K562 (cell line): ENCODE measurements around the gene DDT. TPM values are rescaled to one million over a fixed set of nuclear protein-coding genes. Genes with fewer than 3 reads are reported as not detected.
"Not testable (repeated sequence)": the region's sequence is repeated elsewhere in the genome, so short reads cannot be mapped to it uniquely, and the experiment has no call there.

Experiments
- ATAC-seq: fragments of 200-7000 bp; cut with Tn5 transposase; 3 replicates; pipeline ENCODE4 v1.9.1; 2020; ENCODE audit warnings: moderate library complexity
- Bru-seq: library from RNA; stranded (reverse); fragments of 400-500 nt; gene quantifications from one replicate; lab custom pipeline; 2021; lab: Mats Ljungman, UMichigan
- BruChase-seq, 2 experiments: library from RNA; stranded (reverse); fragments of 400-500 nt; gene quantifications; one replicate each; lab custom pipeline; 2021; lab: Mats Ljungman, UMichigan
- BruUV-seq: library from RNA; stranded (reverse); fragments of 400-500 nt; replicated peaks from 2 replicates; lab custom pipeline; 2021; lab: Mats Ljungman, UMichigan
- CTCF ChIA-PET: fragments of 300-600 bp; formaldehyde crosslinking; extraction: SDS; loops from one replicate; lab custom pipeline; 2021; ENCODE audit warnings: low intra/inter-chr PET ratio; lab: Yijun Ruan, JAX
- POLR2A ChIA-PET: fragments of 300-600, 350-650 bp; sonication (Branson Sonifier 250); formaldehyde crosslinking; extraction: SDS; loops from one replicate; lab custom pipeline; 2021; ENCODE audit warnings: antibody characterized with exemption, inconsistent platforms; lab: Yijun Ruan, JAX
- DNase-seq, 4 experiments: peaks; one replicate each; pipeline versions ENCODE4 v3.0.0 to v3.0.0-alpha.2; 2011 to 2018; ENCODE audit warnings: low spot score in 3 of 4, mixed read lengths in 3 of 4; ENCODE audit errors: extremely low read depth in 1 of 4
- FAIRE-seq: peaks from 2 replicates; lab custom pipeline; 2011; peaks lifted over from hg19 to GRCh38; lab: Jason Lieb, UNC
- H2AFZ ChIP-seq: 2 replicates; pipeline ENCODE4 v1.6.0; 2011; ENCODE audit warnings: low read depth, low read length, control low read depth, inconsistent platforms
- H3K27ac ChIP-seq: fragments of 200-600 bp; 3 replicates; pipeline ENCODE4 v1.8.0; 2011; ENCODE audit warnings: low read depth, mild to moderate bottlenecking, control low read depth, inconsistent platforms, low read length, moderate library complexity, mixed read lengths; ENCODE audit errors: extremely low read depth
- H3K27me3 ChIP-seq, 2 experiments: fragments of 300-600 bp in 1 of 2; 2 replicates in 1 of 2; 3 replicates in 1 of 2; pipeline versions ENCODE4 v1.6.0 to v1.8.0; 2011; ENCODE audit warnings: inconsistent platforms in 2 of 2, low read length in 2 of 2, mild to moderate bottlenecking in 1 of 2, mixed read lengths in 1 of 2, moderate library complexity in 1 of 2; ENCODE audit not compliant: control insufficient read depth in 2 of 2, insufficient read depth in 2 of 2
- H3K36me3 ChIP-seq: fragments of 300-600 bp; 3 replicates; pipeline ENCODE4 v1.8.0; 2011; ENCODE audit warnings: mild to moderate bottlenecking, low read length, inconsistent platforms; ENCODE audit not compliant: control insufficient read depth, insufficient read depth
- H3K4me1 ChIP-seq, 2 experiments: fragments of 200-600 bp in 1 of 2; replicated peaks in 1 of 2; 2 replicates in 1 of 2; 3 replicates in 1 of 2; pipeline versions ENCODE4 v1.5.1 to v1.8.0; 2011; ENCODE audit warnings: inconsistent platforms in 2 of 2, low read length in 2 of 2, mild to moderate bottlenecking in 1 of 2, mixed read lengths in 1 of 2, moderate library complexity in 1 of 2; ENCODE audit not compliant: control insufficient read depth in 2 of 2, insufficient read depth in 2 of 2
- H3K4me2 ChIP-seq: 2 replicates; pipeline ENCODE4 v1.6.1; 2011; ENCODE audit warnings: low read length, control low read depth, inconsistent platforms, mixed read lengths; ENCODE audit not compliant: insufficient read depth
- H3K4me3 ChIP-seq: fragments of 200-600 bp; sonication (generic), shearing (Covaris generic); 2 replicates; pipeline ENCODE4 v1.5.1; 2016; ENCODE audit warnings: control low read depth, inconsistent platforms
- H3K79me2 ChIP-seq: fragments of 200-600 bp; 3 replicates; pipeline ENCODE4 v1.8.0; 2011; ENCODE audit warnings: low read length, inconsistent platforms; ENCODE audit not compliant: control insufficient read depth, insufficient read depth
- H3K9ac ChIP-seq, 2 experiments: 2 replicates each; pipeline versions ENCODE4 v1.6.0 to v1.6.1; 2011; ENCODE audit warnings: low read depth in 2 of 2, low read length in 2 of 2, control low read depth in 1 of 2, inconsistent platforms in 1 of 2, mild to moderate bottlenecking in 1 of 2, mixed read lengths in 1 of 2; ENCODE audit not compliant: insufficient read depth in 1 of 2
- H3K9me1 ChIP-seq: one replicate; pipeline ENCODE4 v1.6.0; 2011; ENCODE audit warnings: inconsistent platforms, mild to moderate bottlenecking, low read length, moderate library complexity; ENCODE audit not compliant: control insufficient read depth, insufficient read depth
- H3K9me3 ChIP-seq: replicated peaks from 2 replicates; pipeline ENCODE4 v1.5.1; 2011; ENCODE audit warnings: low read depth, low read length, inconsistent platforms; ENCODE audit not compliant: control insufficient read depth, insufficient read depth
- H4K20me1 ChIP-seq: replicated peaks from 2 replicates; pipeline ENCODE4 v1.6.1; 2011; ENCODE audit warnings: low read length, inconsistent platforms, mixed read lengths; ENCODE audit not compliant: control insufficient read depth, insufficient read depth
- WGBS: fragments of 100-300 bp; shearing (Covaris generic); methylation state at CpG from one replicate; pipeline ENCODE4 v1.1.6; 2016; ENCODE audit warnings: low coverage, mixed read lengths; ENCODE audit not compliant: insufficient coverage; ENCODE audit errors: missing lambda C conversion rate; 5-methylcytosine and 5-hydroxymethylcytosine counted together
- in situ Hi-C: fragments of 300-500 bp; cut with MboI; formaldehyde crosslinking; loops from 4 replicates; pipeline ENCODE4 v1.15.0; 2018; ENCODE audit warnings: inconsistent platforms, mixed read lengths
- intact Hi-C: fragments of 100-400 bp; cut with micrococcal nuclease; formaldehyde crosslinking; loops from 2 replicates; pipeline ENCODE4 v1.14.2; 2022
- long read RNA-seq, 3 experiments: library from polyadenylated mRNA in 2 of 3; library from RNA in 1 of 3; unstranded in 2 of 3; stranded (forward) in 1 of 3; transcript quantifications; one replicate each; pipeline ENCODE4 v2.0.0, GENCODE V29; 2019 to 2022
- polyA minus RNA-seq, 3 experiments: library from RNA; depleted of rRNA, polyadenylated mRNA; stranded (reverse); fragments of >200 nt; gene quantifications; 2 replicates each; pipeline ENCODE4 v1.2.3, GENCODE V29; 2011
- polyA plus RNA-seq, 8 experiments: library from polyadenylated mRNA; depleted of rRNA in 4 of 8; stranded (reverse) in 5 of 8; unstranded in 3 of 8; fragments of >200 nt; fragmentation: Nextera tagmentation in 2 of 8; fragmentation: Illumina TruSeq in 1 of 8; extraction: Ambion mirVana in 2 of 8; extraction: Trizol in 1 of 8; gene quantifications; 2 replicates each; pipeline versions ENCODE4 v1.2.1 to v1.2.3, GENCODE V29; 2011 to 2014; ENCODE audit warnings: inconsistent platforms in 1 of 8, missing spikeins in 1 of 8
- total RNA-seq, 7 experiments: library from RNA; depleted of rRNA in 6 of 7; stranded (reverse); fragments of >200 nt in 6 of 7; fragmentation: Illumina TruSeq in 2 of 7; extraction: Trizol in 2 of 7; gene quantifications; 2 replicates each; pipeline versions ENCODE4 v1.2.1 to v1.2.3, GENCODE V29; 2011 to 2021; ENCODE audit warnings: low replicate concordance in 1 of 7

Gene DDT
- 42.1 and 59.0 TPM in 2 replicates for total RNA-seq (2011; cell fraction: chromatin; rRNA removed; ENCODE audit: low replicate concordance)
- 56.4 and 60.1 TPM in 2 replicates for total RNA-seq (2011; cell fraction: nucleolus; rRNA removed)
- total RNA-seq (2011; cell fraction: nucleoplasm; rRNA removed): 58.1 and 60.2 TPM in 2 replicates
- total RNA-seq (2014; rRNA removed): 173 and 205 TPM in 2 replicates
- total RNA-seq (2014; rRNA removed; fragmentation: Illumina TruSeq; extraction: Trizol): 63.2 and 65.8 TPM in 2 replicates
- 48.4 and 61.0 TPM in 2 replicates for total RNA-seq (2015; rRNA removed; fragmentation: Illumina TruSeq; extraction: Trizol)
- total RNA-seq (2021): 127 and 136 TPM in 2 replicates
- polyA plus RNA-seq (2011; rRNA removed): 159 and 170 TPM in 2 replicates
- 165 and 353 TPM in 2 replicates for polyA plus RNA-seq (2011; cell fraction: cytosol; rRNA removed)
- polyA plus RNA-seq (2011; cell fraction: nucleus; rRNA removed): 140 and 197 TPM in 2 replicates
- polyA plus RNA-seq (2012): 120 and 196 TPM in 2 replicates
- polyA plus RNA-seq (2014; fragmentation: Illumina TruSeq; extraction: Trizol): 24.0 and 45.8 TPM in 2 replicates
- 10 to 100 TPM; 25.0 to 31.8 TPM for polyA plus RNA-seq (2014; fragmentation: Nextera tagmentation; extraction: Ambion mirVana)
- polyA plus RNA-seq (2014; rRNA removed): 209 and 281 TPM in 2 replicates
- polyA minus RNA-seq (2011; rRNA and poly(A)+ RNA removed): 16.1 and 17.2 TPM in 2 replicates
- 30.7 and 47.4 TPM in 2 replicates for polyA minus RNA-seq (2011; cell fraction: cytosol; rRNA and poly(A)+ RNA removed)
- 18.3 and 21.0 TPM in 2 replicates for polyA minus RNA-seq (2011; cell fraction: nucleus; rRNA and poly(A)+ RNA removed)
- Bru-seq, nascent RNA: percentile 50 among the genes with signal in this experiment
- percentile 43 among the genes with signal in this experiment for BruChase-seq, experiment 1, labeled RNA remaining after a 2-hour chase
- BruChase-seq, experiment 2, labeled RNA remaining after a 6-hour chase: percentile 41 among the genes with signal in this experiment
- long read RNA-seq, experiment 1, transcript DDT-202 (3 exons, 713 nt): major isoform, 62 of 1,009 reads
- long read RNA-seq, experiment 1, partial matches to known transcripts: 0 of 1,009 reads
- long read RNA-seq, experiment 1, other reads (novel, unspliced or antisense): 946 of 1,009 reads
- long read RNA-seq, experiment 2, transcript DDT-202 (3 exons, 713 nt): major isoform, 119 of 131 reads
- long read RNA-seq, experiment 2, partial matches to known transcripts: 2 of 131 reads
- long read RNA-seq, experiment 2, other reads (novel, unspliced or antisense): 9 of 131 reads
- long read RNA-seq, experiment 3, transcript DDT-202 (3 exons, 713 nt): major isoform, 107 of 118 reads
- long read RNA-seq, experiment 3, partial matches to known transcripts: 1 of 118 reads
- long read RNA-seq, experiment 3, other reads (novel, unspliced or antisense): 7 of 118 reads

DNA sequence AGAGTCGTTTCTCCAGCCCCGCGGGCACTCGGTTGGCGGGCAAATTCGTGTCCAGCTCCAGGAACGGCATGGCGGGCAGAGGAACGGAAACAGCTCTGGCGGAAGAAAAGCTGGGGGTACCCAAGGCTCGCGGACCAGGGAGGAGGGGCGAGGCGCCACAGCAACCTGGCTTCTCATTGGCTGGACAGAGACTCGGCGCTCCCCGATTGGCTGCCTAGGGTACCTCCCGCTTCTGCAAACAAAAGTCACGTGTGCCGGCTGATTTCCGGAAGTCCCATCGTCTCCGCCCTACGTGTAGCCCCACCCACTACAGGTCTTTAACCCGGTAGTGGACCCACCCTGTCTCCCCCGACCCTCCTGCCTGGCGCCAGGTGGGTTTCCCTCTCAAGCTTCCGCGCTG is at the start of gene DDT:
TSS of gene DDT (minus strand) at position 97 of the 400 bp plus-strand sequence. CDS start at position 70, 27 bp downstream.
- BruUV-seq, DNase-seq, H3K4me3 ChIP-seq, CTCF ChIA-PET, H3K27me3 ChIP-seq, H3K4me1 ChIP-seq, POLR2A ChIA-PET, H3K4me2 ChIP-seq, intact Hi-C loops, H3K9me3 ChIP-seq, H2AFZ ChIP-seq, H3K27ac ChIP-seq, H3K9ac ChIP-seq, H3K9me1 ChIP-seq, H4K20me1 ChIP-seq: not testable (repeated sequence)
- FAIRE-seq (peak; percentile 98), ATAC-seq (peak; percentile 98)
- H3K79me2 ChIP-seq: peaks cover 17% of the 10 kb centered on the region
- WGBS: no CpG with 5 or more reads among the region's 29 CpGs
- peaks cover 26% of the 10 kb centered on the region for H3K36me3 ChIP-seq
- in situ Hi-C loops: loop anchor here (25.0 kb wide), 1 partner anchor 538 kb away; no protein-coding TSS in a partner anchor
